ENCODE data around the gene FGF13.

Gene FGF13

DNA sequence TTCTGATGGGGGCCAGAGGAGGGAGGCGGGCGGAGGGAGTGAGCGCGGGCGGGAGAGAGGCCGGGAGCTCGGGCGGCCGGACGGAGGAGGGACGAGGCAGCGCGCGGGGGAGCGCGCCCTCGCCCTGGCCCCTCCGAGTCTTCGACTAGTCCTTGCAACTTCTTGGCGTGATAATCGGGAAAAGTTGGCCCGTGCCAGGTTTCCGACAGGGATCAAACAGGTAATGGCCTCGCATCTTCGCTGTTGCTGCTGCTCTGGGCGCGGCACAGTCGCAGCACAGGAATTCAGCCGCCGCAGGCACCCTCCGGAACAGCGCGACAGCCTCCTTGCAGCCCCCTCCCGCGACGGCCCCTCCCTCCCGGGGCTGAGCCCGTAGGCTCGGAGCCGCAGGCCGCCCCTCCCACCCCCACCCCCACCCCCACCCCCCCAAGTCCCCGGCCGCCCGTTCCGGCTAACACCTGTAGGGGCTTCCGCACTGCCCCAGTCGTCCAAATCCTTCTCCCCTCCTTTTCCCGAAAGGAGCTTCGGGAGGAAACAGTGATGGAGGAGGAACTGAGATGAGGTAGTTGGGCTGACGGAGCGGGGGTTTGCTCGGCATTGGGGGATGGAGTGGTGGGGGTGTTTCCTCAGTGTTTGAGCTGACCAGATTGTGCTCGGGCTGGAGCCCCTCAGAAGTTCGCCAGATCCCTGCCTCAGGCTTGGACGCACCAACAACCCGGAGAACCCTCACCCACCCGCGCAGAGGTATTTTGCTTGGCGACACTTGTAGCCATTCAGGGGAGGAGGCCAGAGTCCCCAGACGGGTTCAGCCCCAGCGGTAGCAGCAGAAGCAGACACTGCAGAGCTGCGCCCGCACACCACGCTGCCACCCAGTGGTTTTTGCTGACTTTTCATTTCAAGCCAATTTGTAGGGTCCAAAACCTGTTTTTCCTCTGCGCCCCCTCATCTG is at the start of gene FGF13 (continued):
- TF ChIP-seq KLF1 (tag by site-specific recombination; IDR thresholded peaks at IDR 0.05) (0 out of 2 replicates have a peak, but pooled peaks have one; percentile 17), ZBTB7A (tag by site-specific recombination; IDR thresholded peaks at IDR 0.05; ENCODE audit: low read depth) (no peak), ZNF76 (tag by site-specific recombination; IDR thresholded peaks at IDR 0.05; ENCODE audit: borderline replicate concordance, low read depth) (peak; percentile 59; the same call in 1 of the 2 replicates), ZNF596 (tag by site-specific recombination; IDR thresholded peaks at IDR 0.05) (no peak), ZBTB8A (tag by site-specific recombination; IDR thresholded peaks at IDR 0.05) (no peak), MEIS1 (CRISPR knock-in tag; IDR thresholded peaks at IDR 0.05; ENCODE audit: borderline replicate concordance) (no peak), BCL11A (tag by site-specific recombination; IDR thresholded peaks at IDR 0.05; ENCODE audit: low read depth) (no peak), ZNF560 (tag by site-specific recombination; IDR thresholded peaks at IDR 0.05; ENCODE audit: borderline replicate concordance) (no peak), TCF7L2 (IDR thresholded peaks at IDR 0.05; ENCODE audit: borderline replicate concordance, low read depth, low read length) (no peak), ZNF658 (tag by site-specific recombination; IDR thresholded peaks at IDR 0.05) (no peak), TRIM28 (IDR thresholded peaks at IDR 0.05; ENCODE audit: borderline replicate concordance, low read length) (peak; percentile 65; the same call in 1 of the 2 replicates), YY1 (tag by site-specific recombination; IDR thresholded peaks at IDR 0.05) (0 out of 2 replicates have a peak, but pooled peaks have one; percentile 28), SCRT2 (tag by site-specific recombination; IDR thresholded peaks at IDR 0.05) (peak; percentile 91), YY2 (tag by site-specific recombination; IDR thresholded peaks at IDR 0.05) (no peak), MZF1 (tag by site-specific recombination; IDR thresholded peaks at IDR 0.05; ENCODE audit: borderline replicate concordance) (no peak), GLIS1 (tag by site-specific recombination; IDR thresholded peaks at IDR 0.05) (peak; percentile 36; the same call in 1 of the 2 replicates), ZNF10 (tag by site-specific recombination; IDR thresholded peaks at IDR 0.05) (no peak), ZNF707 (tag by site-specific recombination; IDR thresholded peaks at IDR 0.05) (no peak), ZNF324 (tag by site-specific recombination; IDR thresholded peaks at IDR 0.05) (no peak), ZNF548 (tag by site-specific recombination; IDR thresholded peaks at IDR 0.05) (no peak), ZNF350 (tag by site-specific recombination; IDR thresholded peaks at IDR 0.05) (no peak), ZNF624 (tag by site-specific recombination; IDR thresholded peaks at IDR 0.05) (no peak), ZNF239 (tag by site-specific recombination; IDR thresholded peaks at IDR 0.05) (no peak), ZNF341 (tag by site-specific recombination; IDR thresholded peaks at IDR 0.05; ENCODE audit: low read depth) (peak; percentile 97)
- TF ChIP-seq, protein P1, sequence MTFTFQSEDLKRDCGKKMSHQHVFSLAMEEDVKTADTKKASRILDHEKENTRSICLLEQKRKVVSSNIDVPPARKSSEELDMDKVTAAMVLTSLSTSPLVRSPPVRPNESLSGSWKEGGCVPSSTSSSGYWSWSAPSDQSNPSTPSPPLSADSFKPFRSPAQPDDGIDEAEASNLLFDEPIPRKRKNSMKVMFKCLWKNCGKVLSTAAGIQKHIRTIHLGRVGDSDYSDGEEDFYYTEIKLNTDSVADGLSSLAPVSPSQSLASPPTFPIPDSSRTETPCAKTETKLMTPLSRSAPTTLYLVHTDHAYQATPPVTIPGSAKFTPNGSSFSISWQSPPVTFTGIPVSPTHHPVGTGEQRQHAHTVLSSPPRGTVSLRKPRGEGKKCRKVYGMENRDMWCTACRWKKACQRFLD (tag by site-specific recombination; IDR thresholded peaks at IDR 0.05), result no peak
- TF ChIP-seq, protein P2, sequence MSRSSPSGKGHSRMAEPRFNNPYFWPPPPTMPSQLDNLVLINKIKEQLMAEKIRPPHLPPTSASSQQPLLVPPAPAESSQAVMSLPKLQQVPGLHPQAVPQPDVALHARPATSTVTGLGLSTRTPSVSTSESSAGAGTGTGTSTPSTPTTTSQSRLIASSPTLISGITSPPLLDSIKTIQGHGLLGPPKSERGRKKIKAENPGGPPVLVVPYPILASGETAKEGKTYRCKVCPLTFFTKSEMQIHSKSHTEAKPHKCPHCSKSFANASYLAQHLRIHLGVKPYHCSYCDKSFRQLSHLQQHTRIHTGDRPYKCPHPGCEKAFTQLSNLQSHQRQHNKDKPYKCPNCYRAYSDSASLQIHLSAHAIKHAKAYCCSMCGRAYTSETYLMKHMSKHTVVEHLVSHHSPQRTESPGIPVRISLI (tag by site-specific recombination; IDR thresholded peaks at IDR 0.05), result no peak
- TF ChIP-seq, protein P3, sequence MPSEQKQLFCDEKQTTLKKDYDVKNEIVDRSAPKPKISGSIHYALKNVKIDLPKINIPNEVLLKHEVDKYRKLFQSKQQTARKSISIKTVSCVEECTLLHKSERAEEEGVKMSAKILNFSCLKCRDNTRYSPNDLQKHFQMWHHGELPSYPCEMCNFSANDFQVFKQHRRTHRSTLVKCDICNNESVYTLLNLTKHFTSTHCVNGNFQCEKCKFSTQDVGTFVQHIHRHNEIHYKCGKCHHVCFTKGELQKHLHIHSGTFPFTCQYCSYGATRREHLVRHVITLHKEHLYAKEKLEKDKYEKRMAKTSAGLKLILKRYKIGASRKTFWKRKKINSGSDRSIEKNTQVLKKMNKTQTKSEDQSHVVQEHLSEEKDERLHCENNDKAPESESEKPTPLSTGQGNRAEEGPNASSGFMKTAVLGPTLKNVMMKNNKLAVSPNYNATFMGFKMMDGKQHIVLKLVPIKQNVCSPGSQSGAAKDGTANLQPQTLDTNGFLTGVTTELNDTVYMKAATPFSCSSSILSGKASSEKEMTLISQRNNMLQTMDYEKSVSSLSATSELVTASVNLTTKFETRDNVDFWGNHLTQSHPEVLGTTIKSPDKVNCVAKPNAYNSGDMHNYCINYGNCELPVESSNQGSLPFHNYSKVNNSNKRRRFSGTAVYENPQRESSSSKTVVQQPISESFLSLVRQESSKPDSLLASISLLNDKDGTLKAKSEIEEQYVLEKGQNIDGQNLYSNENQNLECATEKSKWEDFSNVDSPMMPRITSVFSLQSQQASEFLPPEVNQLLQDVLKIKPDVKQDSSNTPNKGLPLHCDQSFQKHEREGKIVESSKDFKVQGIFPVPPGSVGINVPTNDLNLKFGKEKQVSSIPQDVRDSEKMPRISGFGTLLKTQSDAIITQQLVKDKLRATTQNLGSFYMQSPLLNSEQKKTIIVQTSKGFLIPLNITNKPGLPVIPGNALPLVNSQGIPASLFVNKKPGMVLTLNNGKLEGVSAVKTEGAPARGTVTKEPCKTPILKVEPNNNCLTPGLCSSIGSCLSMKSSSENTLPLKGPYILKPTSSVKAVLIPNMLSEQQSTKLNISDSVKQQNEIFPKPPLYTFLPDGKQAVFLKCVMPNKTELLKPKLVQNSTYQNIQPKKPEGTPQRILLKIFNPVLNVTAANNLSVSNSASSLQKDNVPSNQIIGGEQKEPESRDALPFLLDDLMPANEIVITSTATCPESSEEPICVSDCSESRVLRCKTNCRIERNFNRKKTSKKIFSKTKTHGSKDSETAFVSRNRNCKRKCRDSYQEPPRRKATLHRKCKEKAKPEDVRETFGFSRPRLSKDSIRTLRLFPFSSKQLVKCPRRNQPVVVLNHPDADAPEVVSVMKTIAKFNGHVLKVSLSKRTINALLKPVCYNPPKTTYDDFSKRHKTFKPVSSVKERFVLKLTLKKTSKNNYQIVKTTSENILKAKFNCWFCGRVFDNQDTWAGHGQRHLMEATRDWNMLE (tag by site-specific recombination; conservative IDR thresholded peaks at IDR 0.05; ENCODE audit: low read depth), result no peak
- TF ChIP-seq, protein P4, sequence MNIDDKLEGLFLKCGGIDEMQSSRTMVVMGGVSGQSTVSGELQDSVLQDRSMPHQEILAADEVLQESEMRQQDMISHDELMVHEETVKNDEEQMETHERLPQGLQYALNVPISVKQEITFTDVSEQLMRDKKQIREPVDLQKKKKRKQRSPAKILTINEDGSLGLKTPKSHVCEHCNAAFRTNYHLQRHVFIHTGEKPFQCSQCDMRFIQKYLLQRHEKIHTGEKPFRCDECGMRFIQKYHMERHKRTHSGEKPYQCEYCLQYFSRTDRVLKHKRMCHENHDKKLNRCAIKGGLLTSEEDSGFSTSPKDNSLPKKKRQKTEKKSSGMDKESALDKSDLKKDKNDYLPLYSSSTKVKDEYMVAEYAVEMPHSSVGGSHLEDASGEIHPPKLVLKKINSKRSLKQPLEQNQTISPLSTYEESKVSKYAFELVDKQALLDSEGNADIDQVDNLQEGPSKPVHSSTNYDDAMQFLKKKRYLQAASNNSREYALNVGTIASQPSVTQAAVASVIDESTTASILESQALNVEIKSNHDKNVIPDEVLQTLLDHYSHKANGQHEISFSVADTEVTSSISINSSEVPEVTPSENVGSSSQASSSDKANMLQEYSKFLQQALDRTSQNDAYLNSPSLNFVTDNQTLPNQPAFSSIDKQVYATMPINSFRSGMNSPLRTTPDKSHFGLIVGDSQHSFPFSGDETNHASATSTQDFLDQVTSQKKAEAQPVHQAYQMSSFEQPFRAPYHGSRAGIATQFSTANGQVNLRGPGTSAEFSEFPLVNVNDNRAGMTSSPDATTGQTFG (tag by site-specific recombination; IDR thresholded peaks at IDR 0.05; ENCODE audit: borderline replicate concordance), result no peak
- TF ChIP-seq, protein P5, sequence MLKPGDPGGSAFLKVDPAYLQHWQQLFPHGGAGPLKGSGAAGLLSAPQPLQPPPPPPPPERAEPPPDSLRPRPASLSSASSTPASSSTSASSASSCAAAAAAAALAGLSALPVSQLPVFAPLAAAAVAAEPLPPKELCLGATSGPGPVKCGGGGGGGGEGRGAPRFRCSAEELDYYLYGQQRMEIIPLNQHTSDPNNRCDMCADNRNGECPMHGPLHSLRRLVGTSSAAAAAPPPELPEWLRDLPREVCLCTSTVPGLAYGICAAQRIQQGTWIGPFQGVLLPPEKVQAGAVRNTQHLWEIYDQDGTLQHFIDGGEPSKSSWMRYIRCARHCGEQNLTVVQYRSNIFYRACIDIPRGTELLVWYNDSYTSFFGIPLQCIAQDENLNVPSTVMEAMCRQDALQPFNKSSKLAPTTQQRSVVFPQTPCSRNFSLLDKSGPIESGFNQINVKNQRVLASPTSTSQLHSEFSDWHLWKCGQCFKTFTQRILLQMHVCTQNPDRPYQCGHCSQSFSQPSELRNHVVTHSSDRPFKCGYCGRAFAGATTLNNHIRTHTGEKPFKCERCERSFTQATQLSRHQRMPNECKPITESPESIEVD (tag by site-specific recombination; IDR thresholded peaks at IDR 0.05), result no peak

Measured in HEK293 (cell line).